ENCODE data around the gene PACS1.

DNA sequence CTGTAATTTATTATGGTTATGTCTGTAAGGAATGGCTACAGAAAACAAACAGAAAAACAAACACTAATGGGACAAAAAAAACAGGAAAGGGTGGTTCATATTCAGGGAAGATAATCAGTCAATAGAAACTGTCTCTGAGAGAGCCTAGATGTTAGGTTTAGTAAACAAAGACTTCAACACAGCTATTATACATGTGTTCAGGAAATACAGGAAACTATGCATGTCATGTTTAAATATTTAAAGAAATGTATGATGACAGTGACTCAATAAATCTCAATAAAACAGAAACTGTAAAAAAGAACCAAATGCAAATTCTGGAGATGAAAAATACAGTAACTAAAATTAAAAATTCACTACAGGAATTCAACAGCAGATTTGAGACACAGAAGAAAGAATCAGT lies 76.0 kb downstream of the PACS1 start:
- TF ChIP-seq, protein P1, sequence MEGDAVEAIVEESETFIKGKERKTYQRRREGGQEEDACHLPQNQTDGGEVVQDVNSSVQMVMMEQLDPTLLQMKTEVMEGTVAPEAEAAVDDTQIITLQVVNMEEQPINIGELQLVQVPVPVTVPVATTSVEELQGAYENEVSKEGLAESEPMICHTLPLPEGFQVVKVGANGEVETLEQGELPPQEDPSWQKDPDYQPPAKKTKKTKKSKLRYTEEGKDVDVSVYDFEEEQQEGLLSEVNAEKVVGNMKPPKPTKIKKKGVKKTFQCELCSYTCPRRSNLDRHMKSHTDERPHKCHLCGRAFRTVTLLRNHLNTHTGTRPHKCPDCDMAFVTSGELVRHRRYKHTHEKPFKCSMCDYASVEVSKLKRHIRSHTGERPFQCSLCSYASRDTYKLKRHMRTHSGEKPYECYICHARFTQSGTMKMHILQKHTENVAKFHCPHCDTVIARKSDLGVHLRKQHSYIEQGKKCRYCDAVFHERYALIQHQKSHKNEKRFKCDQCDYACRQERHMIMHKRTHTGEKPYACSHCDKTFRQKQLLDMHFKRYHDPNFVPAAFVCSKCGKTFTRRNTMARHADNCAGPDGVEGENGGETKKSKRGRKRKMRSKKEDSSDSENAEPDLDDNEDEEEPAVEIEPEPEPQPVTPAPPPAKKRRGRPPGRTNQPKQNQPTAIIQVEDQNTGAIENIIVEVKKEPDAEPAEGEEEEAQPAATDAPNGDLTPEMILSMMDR (conservative IDR thresholded peaks at IDR 0.05 in 1 of 2, IDR thresholded peaks at IDR 0.05 in 1 of 2; ENCODE audit: low read depth in 1 of 2, low read length in 2 of 2): no peak
- TF ChIP-seq EZH2 (IDR thresholded peaks at IDR 0.05; ENCODE audit: low read length, missing control alignments): no peak

All from fibroblast of lung (primary cell).